ENCODE results near the gene PPP1R26. TPM values are rescaled to one million over a fixed set of nuclear protein-coding genes. Genes with fewer than 3 reads are reported as not detected.
"Not testable (repeated sequence)": the region's sequence is repeated elsewhere in the genome, so short reads cannot be mapped to it uniquely, and the experiment has no call there.

Gene PPP1R26
- total RNA-seq, 4 donors from 2014 or later, result 21.5 to 26.5 (median 25.0) TPM

DNA sequence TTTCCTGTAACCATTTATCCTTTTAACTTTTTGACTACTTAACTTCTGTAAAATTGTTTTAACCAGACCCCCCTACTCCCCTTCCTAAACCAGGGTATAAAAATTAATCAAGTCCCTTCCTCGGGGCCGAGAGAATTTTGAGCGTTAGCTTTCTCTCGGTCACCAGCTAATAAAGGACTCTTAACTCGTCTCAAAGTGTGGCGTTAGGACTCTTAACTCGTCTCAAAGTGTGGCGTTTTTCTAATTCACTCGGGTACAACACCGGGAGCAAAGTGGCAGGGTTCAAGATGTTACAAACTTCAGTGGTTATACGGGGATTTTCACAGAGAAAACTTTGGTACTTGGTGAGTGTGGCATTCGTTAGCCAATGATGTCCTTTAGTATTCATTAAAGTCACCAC is 39.7 kb upstream of the PPP1R26 start:
- Histone ChIP-seq H3K9me3 (no peaks in the 10 kb centered on the region), H3K4me1 (no peaks in the 10 kb centered on the region), H3K27ac (no peak overlapping the region), H3K4me3 (no peak overlapping the region), H3K27me3 (no peaks in the 10 kb centered on the region), H3K36me3 (no peaks in the 10 kb centered on the region)
- DNase-seq, result no peak
- TF ChIP-seq POLR2A (IDR thresholded peaks at IDR 0.05) (no peak), POLR2AphosphoS5 (IDR thresholded peaks at IDR 0.05) (no peak), EP300 (IDR thresholded peaks at IDR 0.05; ENCODE audit: low read depth) (no peak)
- TF ChIP-seq, protein P1, sequence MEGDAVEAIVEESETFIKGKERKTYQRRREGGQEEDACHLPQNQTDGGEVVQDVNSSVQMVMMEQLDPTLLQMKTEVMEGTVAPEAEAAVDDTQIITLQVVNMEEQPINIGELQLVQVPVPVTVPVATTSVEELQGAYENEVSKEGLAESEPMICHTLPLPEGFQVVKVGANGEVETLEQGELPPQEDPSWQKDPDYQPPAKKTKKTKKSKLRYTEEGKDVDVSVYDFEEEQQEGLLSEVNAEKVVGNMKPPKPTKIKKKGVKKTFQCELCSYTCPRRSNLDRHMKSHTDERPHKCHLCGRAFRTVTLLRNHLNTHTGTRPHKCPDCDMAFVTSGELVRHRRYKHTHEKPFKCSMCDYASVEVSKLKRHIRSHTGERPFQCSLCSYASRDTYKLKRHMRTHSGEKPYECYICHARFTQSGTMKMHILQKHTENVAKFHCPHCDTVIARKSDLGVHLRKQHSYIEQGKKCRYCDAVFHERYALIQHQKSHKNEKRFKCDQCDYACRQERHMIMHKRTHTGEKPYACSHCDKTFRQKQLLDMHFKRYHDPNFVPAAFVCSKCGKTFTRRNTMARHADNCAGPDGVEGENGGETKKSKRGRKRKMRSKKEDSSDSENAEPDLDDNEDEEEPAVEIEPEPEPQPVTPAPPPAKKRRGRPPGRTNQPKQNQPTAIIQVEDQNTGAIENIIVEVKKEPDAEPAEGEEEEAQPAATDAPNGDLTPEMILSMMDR (IDR thresholded peaks at IDR 0.05), result no peak
- in situ Hi-C loops (cut with MboI; ENCODE audit: low pct_ligation_motif_present in 1 of 4, low pct_unique_long_range_greater_than_20kb in 1 of 4, low sequenced_read_pairs in 3 of 4) (no loop called here), intact Hi-C loops (cut with DNase I; ENCODE audit: low total_unique reads) (no loop called here)
- WGBS, 2 donors (ENCODE audit: low coverage in 1 of 2), result 77 to 84% methylated on average over 10 to 12 of the region's 12 CpGs

DNA sequence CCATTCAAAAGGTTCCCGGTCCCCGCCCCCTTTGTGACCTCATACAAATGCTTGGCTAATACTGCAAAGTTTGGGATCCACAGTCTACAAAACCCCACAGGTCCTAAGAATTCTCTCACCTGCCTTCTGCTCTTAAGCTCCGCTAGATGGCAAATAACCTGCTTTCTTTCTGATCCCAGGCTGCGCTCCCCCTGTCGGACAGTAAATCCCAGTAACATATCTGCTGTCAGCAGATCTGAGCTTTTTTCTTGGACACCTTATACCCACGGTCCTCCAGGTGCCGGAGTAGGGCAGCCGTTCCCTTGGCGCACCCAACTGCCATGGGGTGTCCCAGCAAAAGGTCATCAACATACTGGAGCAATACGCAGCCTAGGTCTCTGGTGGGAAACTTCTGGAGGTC is 39.0 kb upstream of the PPP1R26 start:
- H3K9me3 ChIP-seq, result no peaks in the 10 kb centered on the region
- TF ChIP-seq, protein P1 (IDR thresholded peaks at IDR 0.05), result no peak
- TF ChIP-seq POLR2A (IDR thresholded peaks at IDR 0.05) (no peak), POLR2AphosphoS5 (IDR thresholded peaks at IDR 0.05) (no peak), EP300 (IDR thresholded peaks at IDR 0.05; ENCODE audit: low read depth) (no peak)
- H3K4me1 ChIP-seq, result no peaks in the 10 kb centered on the region
- H3K27ac ChIP-seq, result no peak overlapping the region
- H3K36me3 ChIP-seq, result no peaks in the 10 kb centered on the region
- intact Hi-C loops (cut with DNase I; ENCODE audit: low total_unique reads) (no loop called here), in situ Hi-C loops (cut with MboI; ENCODE audit: low pct_ligation_motif_present in 1 of 4, low pct_unique_long_range_greater_than_20kb in 1 of 4, low sequenced_read_pairs in 3 of 4) (no loop called here)
- WGBS, 2 donors (ENCODE audit: low coverage in 1 of 2), result 60 to 86% methylated on average over 2 to 10 of the region's 10 CpGs
- H3K27me3 ChIP-seq, result peaks cover 3% of the 10 kb centered on the region
- H3K4me3 ChIP-seq, result no peak overlapping the region
- no peak for DNase-seq

DNA sequence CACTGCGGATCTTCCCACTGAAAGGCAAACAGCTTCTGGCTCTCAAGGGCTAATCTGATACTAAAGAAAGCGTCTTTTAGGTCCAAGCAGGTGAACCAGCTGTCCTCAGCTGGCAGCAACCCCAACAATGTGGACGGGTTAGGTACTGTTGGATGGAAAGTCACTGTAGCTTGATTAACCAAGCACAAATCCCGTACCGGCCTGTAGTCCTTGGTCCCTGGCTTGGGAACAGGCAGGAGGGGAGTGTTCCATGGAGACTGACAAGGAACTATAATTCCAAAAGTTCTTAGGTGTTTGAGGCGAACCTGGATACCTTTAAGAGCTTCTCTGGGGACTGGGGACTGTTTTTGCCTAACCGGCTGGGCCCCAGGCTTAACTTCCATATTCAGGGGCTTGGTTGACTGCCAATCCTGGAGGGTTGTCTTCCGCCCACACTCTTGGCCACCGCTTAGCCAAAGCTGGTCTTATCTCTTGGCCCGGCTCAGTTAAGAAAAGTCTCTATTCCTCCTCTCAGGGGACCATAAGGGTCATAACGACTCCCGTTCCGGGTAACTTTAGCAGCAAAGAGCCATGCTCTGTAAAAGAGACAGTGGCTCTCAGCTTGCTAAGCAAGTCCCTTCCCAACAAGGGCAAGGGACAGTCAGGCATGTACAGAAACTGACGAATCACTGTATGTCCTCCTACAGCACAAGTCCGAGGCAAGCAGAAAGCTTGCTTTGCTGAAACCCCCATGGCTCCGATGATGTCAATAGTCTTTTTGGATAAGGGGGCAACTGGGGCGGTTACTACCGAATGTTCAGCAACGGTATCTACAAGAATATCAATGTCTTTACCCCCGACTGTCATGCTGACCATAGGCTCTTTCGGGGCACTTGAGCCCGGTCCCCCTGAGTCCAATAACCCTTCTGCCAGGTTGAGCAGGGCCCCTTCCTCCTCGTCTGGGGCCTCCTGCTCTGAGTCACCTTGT is 38.2 kb upstream of the PPP1R26 start:
- H3K4me3 ChIP-seq; DNase-seq; H3K4me1 ChIP-seq; H3K27me3 ChIP-seq; H3K9me3 ChIP-seq; intact Hi-C loops (cut with DNase I; ENCODE audit: low total_unique reads); H3K27ac ChIP-seq; in situ Hi-C loops (cut with MboI; ENCODE audit: low pct_ligation_motif_present in 1 of 4, low pct_unique_long_range_greater_than_20kb in 1 of 4, low sequenced_read_pairs in 3 of 4); H3K36me3 ChIP-seq: not testable (repeated sequence)
- WGBS, 2 donors (ENCODE audit: low coverage in 1 of 2), result 74 to 77% methylated on average over 8 to 22 of the region's 23 CpGs

DNA sequence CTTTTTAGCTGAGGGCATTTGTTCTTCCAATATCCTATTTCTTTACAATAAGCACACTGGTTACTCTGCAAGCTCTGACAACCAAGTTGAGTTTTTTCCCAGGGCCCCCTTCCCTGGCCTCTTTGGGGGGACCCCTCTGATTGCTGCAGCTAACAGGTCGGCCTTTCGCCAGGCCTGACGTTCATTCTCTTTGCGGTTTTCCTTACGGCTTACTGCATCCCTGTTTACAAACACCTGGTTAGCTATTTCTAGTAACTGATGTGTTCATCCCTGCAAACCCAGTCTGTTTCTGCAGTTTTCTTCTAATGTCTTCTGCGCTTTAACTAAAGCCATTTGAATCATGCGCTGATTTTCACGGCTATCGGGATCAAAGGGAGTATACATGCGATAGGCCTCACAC is 37.5 kb upstream of the PPP1R26 start:
- H3K9me3 ChIP-seq, result no peaks in the 10 kb centered on the region
- intact Hi-C loops (cut with DNase I; ENCODE audit: low total_unique reads) (no loop called here), in situ Hi-C loops (cut with MboI; ENCODE audit: low pct_ligation_motif_present in 1 of 4, low pct_unique_long_range_greater_than_20kb in 1 of 4, low sequenced_read_pairs in 3 of 4) (no loop called here)
- no peaks in the 10 kb centered on the region for H3K36me3 ChIP-seq
- TF ChIP-seq POLR2AphosphoS5 (IDR thresholded peaks at IDR 0.05) (no peak), POLR2A (IDR thresholded peaks at IDR 0.05) (no peak), EP300 (IDR thresholded peaks at IDR 0.05; ENCODE audit: low read depth) (no peak)
- TF ChIP-seq, protein P1 (IDR thresholded peaks at IDR 0.05), result no peak
- DNase-seq, result no peak
- H3K4me3 ChIP-seq, result no peak overlapping the region
- peaks cover 8% of the 10 kb centered on the region for H3K27me3 ChIP-seq
- H3K4me1 ChIP-seq, result no peaks in the 10 kb centered on the region
- no peak overlapping the region for H3K27ac ChIP-seq
- 73 to 78% methylated on average over 10 of the region's 10 CpGs for WGBS, 2 donors (ENCODE audit: low coverage in 1 of 2)
